T47D (cell line): ENCODE results near the gene DRAP1.
A peak's percentile ranks its signal among the peaks of the same experiment; 100 is the strongest.

Experiments
- DNase-seq, 2 experiments: peaks; one replicate each; pipeline versions ENCODE4 v3.0.0 to v3.0.0-alpha.2; 2011 to 2012; ENCODE audit warnings: low read depth in 1 of 2, low spot score in 1 of 2
- JUND ChIP-seq: IDR thresholded peaks from 2 replicates; pipeline ENCODE4 v1.6.1; 2012; ENCODE audit warnings: low read depth
- in situ Hi-C: cut with HindIII; loops from 2 replicates; pipeline ENCODE4 v1.10.0; 2016; ENCODE audit warnings: low sequenced_read_pairs, low pct_unique_long_range_greater_than_20kb

Gene DRAP1

GRCh38 chr11:65918211-65919140 is 750 bp upstream of the DRAP1 start, which contains the start of gene C11orf68:
TSS of gene C11orf68 (minus strand) at chr11:65919062. CDS start at chr11:65919031, 31 bp downstream.
- no peak for TF ChIP-seq JUND
- DNase-seq, result no peak
- in situ Hi-C loops, result no loop called here

- in situ Hi-C loops, result no loop called here
- peak in 1 of 2 experiments; percentile 38 for DNase-seq
- TF ChIP-seq JUND, result no peak
These were observed 546 bp downstream of the DRAP1 start for GRCh38 chr11:65919573-65920371.

- in situ Hi-C loops, result no loop called here
- no peak for DNase-seq
- TF ChIP-seq JUND, result no peak
These were observed 1.2 kb downstream of the DRAP1 start for GRCh38 chr11:65920372-65920802.

GRCh38 chr11:65921033-65921555 is 1.9 kb downstream of the DRAP1 start:
- no peak for DNase-seq
- no peak for TF ChIP-seq JUND
- in situ Hi-C loops, result no loop called here

GRCh38 chr11:65921876-65922275 is 2.6 kb downstream of the DRAP1 start:
- in situ Hi-C loops, result no loop called here
- no peak for TF ChIP-seq JUND
- DNase-seq, result no peak

- in situ Hi-C loops, result no loop called here
- no peak for DNase-seq
These were observed 3.3 kb downstream of the DRAP1 start for GRCh38 chr11:65922565-65922964.

GRCh38 chr11:65925397-65925796 is 6.2 kb downstream of the DRAP1 start:
- TF ChIP-seq JUND, result no peak
- DNase-seq, result peak; percentile 58 to 83
- in situ Hi-C loops, result no loop called here

More at GRCh38 chr11:65922565-65922964, 3.3 kb downstream of the DRAP1 start:
- TF ChIP-seq JUND, result no peak

- DNase-seq, result no peak
- in situ Hi-C loops, result no loop called here
- no peak for TF ChIP-seq JUND
These were observed 8.7 kb downstream of the DRAP1 start for GRCh38 chr11:65927904-65928397.

- in situ Hi-C loops, result no loop called here
- DNase-seq, result no peak
- TF ChIP-seq JUND, result no peak
These were observed 9.4 kb downstream of the DRAP1 start for GRCh38 chr11:65928667-65929066.

GRCh38 chr11:65931773-65932557 is 12.7 kb downstream of the DRAP1 start:
- DNase-seq, result no peak
- TF ChIP-seq JUND, result no peak
- in situ Hi-C loops, result no loop called here

- TF ChIP-seq JUND, result no peak
- DNase-seq, result peak in 1 of 2 experiments; percentile 74
- in situ Hi-C loops, result no loop called here
These were observed 13.3 kb downstream of the DRAP1 start for GRCh38 chr11:65932558-65932919.

GRCh38 chr11:65934014-65934413 is 14.8 kb downstream of the DRAP1 start:
- no peak for TF ChIP-seq JUND
- DNase-seq, result no peak
- in situ Hi-C loops, result no loop called here
